HG03460 (cell line): ENCODE results near the gene UGT1A4.

ENCODE experiments used
- ATAC-seq: cut with Tn5 transposase; IDR thresholded peaks from one replicate; pipeline ENCODE4 v1.9.1; 2021; ENCODE audit not compliant: unreplicated experiment

Gene UGT1A4

DNA sequence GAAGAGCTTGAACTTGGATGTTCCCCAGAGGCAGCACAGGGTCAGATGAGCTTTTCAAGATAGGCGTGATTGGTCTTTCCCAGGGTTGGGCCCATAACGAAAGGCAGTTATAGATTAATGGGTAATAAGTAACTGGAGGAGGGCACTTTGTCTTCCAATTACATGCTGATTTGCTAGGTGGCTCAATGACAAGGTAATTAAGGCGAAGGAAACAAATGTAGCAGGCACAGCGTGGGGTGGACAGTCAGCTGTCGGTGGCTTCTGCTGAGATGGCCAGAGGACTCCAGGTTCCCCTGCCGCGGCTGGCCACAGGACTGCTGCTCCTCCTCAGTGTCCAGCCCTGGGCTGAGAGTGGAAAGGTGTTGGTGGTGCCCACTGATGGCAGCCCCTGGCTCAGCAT, at the start of gene UGT1A4:
Gene UGT1A4 (plus strand): TSS at position 185 of the 400 bp plus-strand sequence. CDS start 85 bp downstream, at position 270.
- no peak for ATAC-seq

DNA sequence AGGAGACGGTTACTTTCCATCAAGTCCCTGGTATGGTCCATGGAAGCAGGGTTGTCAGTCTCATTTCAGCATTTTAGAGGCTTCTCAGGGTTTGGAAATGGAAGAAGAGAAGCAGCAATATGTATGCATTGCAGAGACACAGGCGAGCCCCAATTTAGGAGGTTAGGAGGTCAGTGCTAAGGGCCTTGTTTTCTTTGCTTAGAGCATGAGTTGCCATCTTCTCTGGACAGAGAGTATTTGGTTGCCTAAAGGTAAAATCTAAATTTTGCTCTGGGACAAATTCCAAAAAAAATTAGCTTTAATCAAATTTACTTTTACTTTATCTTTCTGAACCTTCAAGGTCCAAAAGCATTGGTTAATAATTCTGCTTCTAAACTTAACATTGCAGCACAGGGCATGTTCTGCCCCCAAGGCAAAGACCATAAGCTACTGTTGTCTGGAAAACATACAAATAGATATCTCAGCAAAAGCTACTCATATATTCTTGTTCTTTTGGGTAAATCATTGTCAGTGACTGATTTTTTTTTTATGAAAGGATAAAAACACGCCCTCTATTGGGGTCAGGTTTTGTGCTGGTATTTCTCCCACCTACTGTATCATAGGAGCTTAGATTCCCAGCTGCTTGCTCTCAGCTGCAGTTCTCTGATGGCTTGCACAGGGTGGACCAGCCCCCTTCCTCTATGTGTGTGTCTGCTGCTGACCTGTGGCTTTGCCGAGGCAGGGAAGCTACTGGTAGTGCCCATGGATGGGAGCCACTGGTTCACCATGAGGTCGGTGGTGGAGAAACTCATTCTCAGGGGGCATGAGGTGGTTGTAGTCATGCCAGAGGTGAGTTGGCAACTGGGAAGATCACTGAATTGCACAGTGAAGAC, 47.0 kb upstream of the UGT1A4 start, which contains the start of gene UGT1A9:
Gene UGT1A9 (plus strand): TSS at position 609 of the 872 bp plus-strand sequence. CDS start 37 bp downstream, at position 646.
- ATAC-seq = no peak

GRCh38 chr2:233672886-233673285, 45.6 kb upstream of the UGT1A4 start:
- no peak for ATAC-seq

DNA sequence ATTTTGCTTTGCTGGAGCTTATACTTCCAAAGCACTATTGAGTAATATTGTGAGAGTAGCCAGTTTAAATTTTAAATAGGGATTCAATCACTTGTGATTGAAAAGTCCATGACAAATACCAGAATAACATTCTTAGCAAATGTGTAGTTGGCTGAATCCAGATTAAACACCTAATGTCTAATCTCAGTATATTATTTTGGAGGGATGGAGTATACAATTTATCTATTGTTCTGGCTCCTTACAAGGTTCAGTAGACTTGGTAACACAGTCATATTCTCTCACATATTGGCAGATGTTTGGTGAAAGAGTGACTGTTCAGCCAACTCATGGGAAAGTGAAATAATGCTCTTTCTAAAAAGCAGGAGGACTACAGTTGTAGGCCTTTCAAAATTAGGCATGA, 44.6 kb upstream of the UGT1A4 start:
- no peak for ATAC-seq

DNA sequence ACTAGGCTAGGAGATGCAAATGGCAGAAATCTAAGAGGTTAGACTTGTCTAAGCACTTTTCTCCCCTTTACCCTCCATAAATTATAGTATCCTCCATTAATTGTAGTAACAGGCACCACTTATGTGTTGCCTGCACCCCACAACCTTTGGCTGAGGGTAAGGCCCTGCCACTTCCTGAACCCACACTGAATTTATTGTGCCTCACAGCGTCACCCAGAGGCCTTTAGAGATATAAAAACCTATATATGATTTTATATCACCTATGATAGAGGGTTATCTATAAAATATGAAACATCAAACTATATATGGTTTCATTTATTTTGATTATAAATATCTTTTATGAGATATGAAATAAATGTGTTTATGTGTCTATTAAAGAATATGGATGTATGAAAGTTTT, 44.2 kb upstream of the UGT1A4 start:
- no peak for ATAC-seq

GRCh38 chr2:233674995-233675394, 43.5 kb upstream of the UGT1A4 start:
- ATAC-seq = no peak

- no peak for ATAC-seq
Observed at GRCh38 chr2:233676046-233676445, 42.5 kb upstream of the UGT1A4 start.

- no peak for ATAC-seq
Observed at GRCh38 chr2:233679196-233679595, 39.3 kb upstream of the UGT1A4 start.

DNA sequence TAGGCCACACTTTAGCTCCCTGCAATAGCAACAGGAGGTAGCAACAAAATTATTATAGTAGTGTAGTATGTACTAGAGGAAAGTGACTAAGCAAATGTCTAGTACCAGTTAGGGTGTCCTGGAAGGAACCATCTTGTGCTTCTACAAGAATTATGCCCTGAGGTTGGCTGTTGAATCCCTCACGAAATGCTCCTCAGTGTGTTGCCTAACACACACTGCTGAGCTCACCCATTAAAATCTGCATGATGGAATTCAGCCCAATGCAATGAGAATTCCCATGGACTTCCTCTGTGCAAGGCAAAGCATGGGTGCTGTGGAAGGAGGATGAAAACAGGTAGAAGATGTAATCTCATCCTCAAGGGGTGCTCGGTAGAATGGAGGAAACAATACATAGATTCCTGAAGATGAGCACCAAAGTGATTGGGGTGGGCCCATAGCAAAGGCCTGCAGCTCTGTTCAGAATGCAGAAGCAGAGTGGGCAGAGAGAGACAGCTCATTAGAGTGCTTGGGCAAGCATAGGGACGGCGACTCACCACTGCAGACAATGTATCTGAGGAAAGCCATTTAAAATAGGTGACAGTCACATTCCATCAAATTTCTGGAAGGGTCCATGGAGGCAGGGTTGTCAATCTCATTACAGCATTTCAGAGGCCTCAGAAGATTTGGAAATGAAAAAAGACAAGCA, 38.0 kb upstream of the UGT1A4 start:
- no peak for ATAC-seq

- no peak for ATAC-seq
Observed at GRCh38 chr2:233681521-233682099, 36.9 kb upstream of the UGT1A4 start, which contains the start of gene UGT1A7. Gene UGT1A7 (plus strand): TSS chr2:233681901. CDS start chr2:233681938, 37 bp downstream.

DNA sequence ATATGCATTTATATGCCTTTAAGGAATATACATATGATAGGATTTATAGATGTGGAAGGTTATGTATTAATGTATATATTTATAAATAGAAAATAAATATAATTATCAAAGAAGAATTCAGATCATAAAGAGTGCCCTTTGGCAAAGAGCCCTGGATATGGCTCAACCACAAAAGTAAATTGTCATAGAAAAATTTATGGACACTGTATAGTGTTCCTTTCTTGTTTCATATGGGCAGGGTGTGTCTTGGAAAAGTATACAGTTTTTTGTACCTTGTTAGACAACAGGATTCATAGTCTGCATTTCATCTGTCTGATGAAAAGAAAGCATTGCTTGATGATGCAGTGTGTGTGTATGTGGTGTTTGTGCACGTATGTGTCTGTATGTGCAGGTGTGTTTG, 33.9 kb upstream of the UGT1A4 start:
- ATAC-seq = no peak

DNA sequence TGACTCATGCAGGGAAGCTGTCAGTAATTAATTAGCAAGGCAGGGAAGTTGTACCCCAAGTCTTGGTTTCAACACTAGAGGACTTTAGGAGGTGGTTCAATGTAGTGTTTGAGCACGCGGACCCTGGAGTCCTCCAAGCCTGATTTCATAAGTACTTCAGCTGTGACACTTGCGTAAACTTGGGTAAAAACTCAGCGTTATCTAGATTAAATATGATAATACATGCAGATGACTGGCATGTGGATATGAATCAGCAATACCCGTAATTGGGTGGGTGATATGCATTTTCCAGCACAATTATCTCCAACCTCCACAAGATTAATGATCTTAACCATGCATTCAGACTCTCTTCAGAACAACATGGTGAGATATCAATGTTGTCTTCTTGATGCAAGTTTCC, 31.6 kb upstream of the UGT1A4 start:
- ATAC-seq = no peak

DNA sequence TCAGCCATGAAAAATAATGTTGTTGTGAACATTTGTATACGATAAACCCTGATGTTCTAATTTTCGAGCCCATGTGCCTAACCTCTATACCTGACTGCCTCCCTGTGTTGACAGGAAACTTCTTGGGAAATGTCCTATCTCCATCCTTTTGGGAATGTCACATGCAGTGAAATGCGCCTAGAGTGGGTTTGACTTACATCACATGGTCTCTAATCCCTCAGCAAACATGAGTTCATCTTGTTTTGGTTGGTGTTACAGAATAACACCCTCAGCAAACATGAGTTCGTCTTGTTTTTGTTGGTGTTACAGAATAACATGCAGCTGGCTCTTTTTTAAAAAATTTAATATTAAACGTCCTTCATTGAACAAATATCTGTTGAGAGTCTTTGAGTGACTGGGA, 30.2 kb upstream of the UGT1A4 start:
- ATAC-seq = no peak

- no peak for ATAC-seq
Observed at GRCh38 chr2:233689031-233689430, 29.5 kb upstream of the UGT1A4 start.

GRCh38 chr2:233689501-233689900, 29.0 kb upstream of the UGT1A4 start:
- no peak for ATAC-seq

DNA sequence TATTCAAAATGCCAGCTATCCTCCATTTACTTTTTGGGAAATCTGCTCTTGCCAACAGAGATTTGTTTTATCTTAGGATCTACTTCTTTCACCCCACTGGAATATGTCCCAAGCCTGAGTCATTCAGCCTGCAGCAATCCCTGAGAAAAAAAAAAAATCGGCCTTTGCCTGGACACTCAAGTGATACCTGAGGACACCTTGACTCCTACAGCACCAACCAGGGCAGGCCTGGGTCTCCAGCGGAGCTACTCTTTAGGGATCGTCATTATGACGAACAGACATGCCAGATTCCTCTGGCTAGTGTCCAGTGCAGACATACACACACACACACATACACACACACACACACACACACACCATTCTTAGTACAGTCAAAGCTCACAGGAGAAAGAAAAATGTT, 28.1 kb upstream of the UGT1A4 start:
- ATAC-seq = no peak

- ATAC-seq = no peak
Observed at GRCh38 chr2:233691443-233692433, 26.8 kb upstream of the UGT1A4 start.

DNA sequence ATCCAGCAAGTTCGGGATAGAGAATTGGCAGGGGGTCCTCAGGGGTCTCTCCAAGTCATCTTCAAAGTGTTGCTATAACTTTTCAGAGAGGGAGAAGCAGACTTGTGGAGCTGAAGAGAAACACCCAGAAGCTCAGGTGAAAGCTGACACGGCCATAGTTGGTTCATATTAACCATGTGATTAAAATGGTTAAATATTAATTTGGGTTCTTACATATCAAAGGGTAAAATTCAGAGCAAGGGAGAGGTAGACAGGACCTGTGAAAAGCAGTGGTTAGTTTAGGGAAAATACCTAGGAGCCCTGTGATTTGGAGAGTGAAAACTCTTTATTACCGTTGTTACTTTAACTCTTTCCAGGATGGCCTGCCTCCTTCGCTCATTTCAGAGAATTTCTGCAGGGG, 25.9 kb upstream of the UGT1A4 start, which contains the start of gene UGT1A6:
Gene UGT1A6 (plus strand): TSS at position 243 of the 400 bp plus-strand sequence. CDS start 115 bp downstream, at position 358.
- ATAC-seq = no peak

DNA sequence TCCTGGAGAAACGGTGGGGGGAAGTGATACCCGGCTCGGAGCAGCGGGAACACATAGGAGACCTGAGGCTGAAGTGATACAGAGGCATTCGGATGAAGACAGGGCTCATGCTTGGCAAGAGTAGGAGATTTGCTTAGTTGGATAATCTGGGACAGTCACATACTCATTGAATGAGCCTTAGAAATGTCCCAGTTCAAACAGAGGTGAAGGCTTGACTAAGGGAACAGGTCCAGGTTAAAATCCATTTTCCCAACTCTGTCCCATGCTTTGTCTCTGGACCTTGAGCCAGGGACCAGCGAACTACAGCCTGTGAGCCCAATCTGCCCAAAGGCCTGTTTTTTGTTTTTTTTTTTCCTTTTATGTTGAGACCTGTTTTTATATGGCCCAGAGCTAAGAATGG, 24.6 kb upstream of the UGT1A4 start:
- ATAC-seq = no peak

DNA sequence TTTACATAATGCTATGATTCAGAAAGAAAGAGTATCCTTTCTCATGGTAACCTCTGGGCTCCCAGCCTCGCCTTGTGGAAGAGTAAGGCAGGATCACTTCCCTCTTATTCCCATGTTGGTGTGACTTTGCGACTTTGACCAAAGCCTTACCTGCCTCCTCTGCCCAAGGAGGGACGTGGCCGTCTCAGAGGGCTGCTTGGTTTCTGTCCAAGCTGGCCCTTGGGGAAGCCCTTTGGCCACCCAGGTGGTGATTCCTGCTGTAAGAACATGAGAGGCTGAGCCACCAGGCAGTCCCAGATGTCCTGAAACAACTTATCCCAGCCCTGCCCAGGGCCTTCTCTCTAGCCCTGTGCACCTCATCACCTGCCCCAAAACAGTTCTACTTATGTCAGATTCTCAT, 19.8 kb upstream of the UGT1A4 start:
- ATAC-seq = no peak
